K562 (cell line): ENCODE data around the gene SHISA6. TPM values are rescaled to one million over a fixed set of nuclear protein-coding genes. Genes with fewer than 3 reads are reported as not detected.

Experiments
- ATAC-seq: fragments of 200-7000 bp; cut with Tn5 transposase; 3 replicates; pipeline ENCODE4 v1.9.1; 2020; ENCODE audit warnings: moderate library complexity
- BruUV-seq: library from RNA; stranded (reverse); fragments of 400-500 nt; replicated peaks from 2 replicates; lab custom pipeline; 2021; lab: Mats Ljungman, UMichigan
- CTCF ChIA-PET: fragments of 300-600 bp; formaldehyde crosslinking; extraction: SDS; loops from one replicate; lab custom pipeline; 2021; ENCODE audit warnings: low intra/inter-chr PET ratio; lab: Yijun Ruan, JAX
- POLR2A ChIA-PET: fragments of 300-600, 350-650 bp; sonication (Branson Sonifier 250); formaldehyde crosslinking; extraction: SDS; loops from one replicate; lab custom pipeline; 2021; ENCODE audit warnings: antibody characterized with exemption, inconsistent platforms; lab: Yijun Ruan, JAX
- DNase-seq, 4 experiments: peaks; one replicate each; pipeline versions ENCODE4 v3.0.0 to v3.0.0-alpha.2; 2011 to 2018; ENCODE audit warnings: low spot score in 3 of 4, mixed read lengths in 3 of 4; ENCODE audit errors: extremely low read depth in 1 of 4
- FAIRE-seq: peaks from 2 replicates; lab custom pipeline; 2011; peaks lifted over from hg19 to GRCh38; lab: Jason Lieb, UNC
- H2AFZ ChIP-seq: 2 replicates; pipeline ENCODE4 v1.6.0; 2011; ENCODE audit warnings: low read depth, low read length, control low read depth, inconsistent platforms
- H3K27ac ChIP-seq: fragments of 200-600 bp; 3 replicates; pipeline ENCODE4 v1.8.0; 2011; ENCODE audit warnings: low read depth, mild to moderate bottlenecking, control low read depth, inconsistent platforms, low read length, moderate library complexity, mixed read lengths; ENCODE audit errors: extremely low read depth
- H3K27me3 ChIP-seq, 2 experiments: fragments of 300-600 bp in 1 of 2; 2 replicates in 1 of 2; 3 replicates in 1 of 2; pipeline versions ENCODE4 v1.6.0 to v1.8.0; 2011; ENCODE audit warnings: inconsistent platforms in 2 of 2, low read length in 2 of 2, mild to moderate bottlenecking in 1 of 2, mixed read lengths in 1 of 2, moderate library complexity in 1 of 2; ENCODE audit not compliant: control insufficient read depth in 2 of 2, insufficient read depth in 2 of 2
- H3K36me3 ChIP-seq: fragments of 300-600 bp; 3 replicates; pipeline ENCODE4 v1.8.0; 2011; ENCODE audit warnings: mild to moderate bottlenecking, low read length, inconsistent platforms; ENCODE audit not compliant: control insufficient read depth, insufficient read depth
- H3K4me1 ChIP-seq, 2 experiments: fragments of 200-600 bp in 1 of 2; replicated peaks in 1 of 2; 2 replicates in 1 of 2; 3 replicates in 1 of 2; pipeline versions ENCODE4 v1.5.1 to v1.8.0; 2011; ENCODE audit warnings: inconsistent platforms in 2 of 2, low read length in 2 of 2, mild to moderate bottlenecking in 1 of 2, mixed read lengths in 1 of 2, moderate library complexity in 1 of 2; ENCODE audit not compliant: control insufficient read depth in 2 of 2, insufficient read depth in 2 of 2
- H3K4me2 ChIP-seq: 2 replicates; pipeline ENCODE4 v1.6.1; 2011; ENCODE audit warnings: low read length, control low read depth, inconsistent platforms, mixed read lengths; ENCODE audit not compliant: insufficient read depth
- H3K4me3 ChIP-seq: fragments of 200-600 bp; sonication (generic), shearing (Covaris generic); 2 replicates; pipeline ENCODE4 v1.5.1; 2016; ENCODE audit warnings: control low read depth, inconsistent platforms
- H3K79me2 ChIP-seq: fragments of 200-600 bp; 3 replicates; pipeline ENCODE4 v1.8.0; 2011; ENCODE audit warnings: low read length, inconsistent platforms; ENCODE audit not compliant: control insufficient read depth, insufficient read depth
- H3K9ac ChIP-seq, 2 experiments: 2 replicates each; pipeline versions ENCODE4 v1.6.0 to v1.6.1; 2011; ENCODE audit warnings: low read depth in 2 of 2, low read length in 2 of 2, control low read depth in 1 of 2, inconsistent platforms in 1 of 2, mild to moderate bottlenecking in 1 of 2, mixed read lengths in 1 of 2; ENCODE audit not compliant: insufficient read depth in 1 of 2
- H3K9me1 ChIP-seq: one replicate; pipeline ENCODE4 v1.6.0; 2011; ENCODE audit warnings: inconsistent platforms, mild to moderate bottlenecking, low read length, moderate library complexity; ENCODE audit not compliant: control insufficient read depth, insufficient read depth
- H3K9me3 ChIP-seq: replicated peaks from 2 replicates; pipeline ENCODE4 v1.5.1; 2011; ENCODE audit warnings: low read depth, low read length, inconsistent platforms; ENCODE audit not compliant: control insufficient read depth, insufficient read depth
- H4K20me1 ChIP-seq: replicated peaks from 2 replicates; pipeline ENCODE4 v1.6.1; 2011; ENCODE audit warnings: low read length, inconsistent platforms, mixed read lengths; ENCODE audit not compliant: control insufficient read depth, insufficient read depth
- BMI1 ChIP-seq: fragments of 150-350 bp; IDR thresholded peaks from 2 replicates; pipeline ENCODE4 v1.6.1; 2014; ENCODE audit warnings: low read length
- CCNT2 ChIP-seq: IDR thresholded peaks from 2 replicates; pipeline ENCODE4 v1.6.1; 2011; ENCODE audit warnings: borderline replicate concordance, low read depth, mild to moderate bottlenecking, moderate library complexity, mixed read lengths, low read length; ENCODE audit not compliant: insufficient read length; ENCODE audit errors: extremely low read depth
- FUS ChIP-seq: fragments of 200-400 bp; formaldehyde crosslinking; optimal IDR thresholded peaks from 2 replicates; pipeline ENCODE3; 2017; ENCODE audit warnings: low read depth, low read length
- RNF2 ChIP-seq: sonication (generic); IDR thresholded peaks from 2 replicates; pipeline ENCODE4 v1.6.1; 2016
- TCF7 ChIP-seq: sonication (generic); IDR thresholded peaks from 2 replicates; pipeline ENCODE4 v1.6.1; 2016; ENCODE audit warnings: antibody characterized with exemption, borderline replicate concordance
- WGBS: fragments of 100-300 bp; shearing (Covaris generic); methylation state at CpG from one replicate; pipeline ENCODE4 v1.1.6; 2016; ENCODE audit warnings: low coverage, mixed read lengths; ENCODE audit not compliant: insufficient coverage; ENCODE audit errors: missing lambda C conversion rate; 5-methylcytosine and 5-hydroxymethylcytosine counted together
- in situ Hi-C: fragments of 300-500 bp; cut with MboI; formaldehyde crosslinking; loops from 4 replicates; pipeline ENCODE4 v1.15.0; 2018; ENCODE audit warnings: inconsistent platforms, mixed read lengths
- intact Hi-C: fragments of 100-400 bp; cut with micrococcal nuclease; formaldehyde crosslinking; loops from 2 replicates; pipeline ENCODE4 v1.14.2; 2022
- polyA plus RNA-seq, 8 experiments: library from polyadenylated mRNA; depleted of rRNA in 4 of 8; stranded (reverse) in 5 of 8; unstranded in 3 of 8; fragments of >200 nt; fragmentation: Nextera tagmentation in 2 of 8; fragmentation: Illumina TruSeq in 1 of 8; extraction: Ambion mirVana in 2 of 8; extraction: Trizol in 1 of 8; gene quantifications; 2 replicates each; pipeline versions ENCODE4 v1.2.1 to v1.2.3, GENCODE V29; 2011 to 2014; ENCODE audit warnings: inconsistent platforms in 1 of 8, missing spikeins in 1 of 8
- total RNA-seq, 7 experiments: library from RNA; depleted of rRNA in 6 of 7; stranded (reverse); fragments of >200 nt in 6 of 7; fragmentation: Illumina TruSeq in 2 of 7; extraction: Trizol in 2 of 7; gene quantifications; 2 replicates each; pipeline versions ENCODE4 v1.2.1 to v1.2.3, GENCODE V29; 2011 to 2021; ENCODE audit warnings: low replicate concordance in 1 of 7
- TF ChIP-seq, protein P1 (sequence below), 2 experiments: fragments of 250-450 bp in 1 of 2; fragments of 450-650 bp in 1 of 2; sonication (Bioruptor Pico) in 1 of 2; IDR thresholded peaks; 2 replicates each; pipeline versions ENCODE4 v1.6.1 to v1.8.0; 2016 to 2021; ENCODE audit warnings: mild to moderate bottlenecking in 2 of 2, moderate library complexity in 2 of 2, missing compliant biosample characterization in 1 of 2, missing genetic modification characterization in 1 of 2
- TF ChIP-seq, protein P2 (sequence below), 3 experiments: IDR thresholded peaks in 2 of 3; conservative IDR thresholded peaks in 1 of 3; 2 replicates each; pipeline ENCODE4 v1.5.1; 2011 to 2012; ENCODE audit warnings: low read length in 3 of 3, mild to moderate bottlenecking in 3 of 3, control low read depth in 2 of 3, improper control_type of control experiment in 1 of 3, inconsistent platforms in 1 of 3, low read depth in 1 of 3, mixed read lengths in 1 of 3, moderate library complexity in 1 of 3; ENCODE audit not compliant: insufficient read depth in 2 of 3

Gene SHISA6
- total and polyA plus RNA-seq, 9 of the 15 experiments (the other 6 are each of a cell fraction or from before 2014, with no cell fraction given), result not detected

DNA sequence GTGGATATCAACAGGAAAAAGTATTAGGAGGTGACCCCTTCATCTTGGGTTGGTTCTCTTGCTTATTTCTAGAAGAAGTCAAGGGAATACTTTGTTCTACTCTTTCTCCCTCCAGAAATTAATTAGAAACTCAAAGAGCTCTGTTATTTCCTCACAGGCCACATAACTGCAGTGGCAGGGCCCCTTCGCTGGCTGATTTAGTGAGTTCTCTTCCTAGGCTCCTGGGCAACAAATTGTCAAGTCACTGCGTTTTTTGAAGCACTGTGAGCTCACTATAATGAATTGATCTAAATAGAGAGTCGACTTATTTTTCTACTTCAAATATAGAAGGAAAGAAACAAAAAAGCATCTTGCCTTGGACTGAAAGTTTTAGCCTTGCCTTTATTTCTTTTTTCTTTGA is 4.8 kb downstream of the SHISA6 start:
- intact Hi-C loops, result no loop called here
- in situ Hi-C loops, result no loop called here

More for the DNA sequence above, 4.8 kb downstream of the SHISA6 start:
- Histone ChIP-seq H3K9me1 (no peaks in the 10 kb centered on the region), H2AFZ (no peak overlapping the region), H3K4me3 (no peak overlapping the region), H3K27ac (no peak overlapping the region), H3K27me3 (no peaks in the 10 kb centered on the region), H3K4me2 (no peak overlapping the region), H3K79me2 (no peaks in the 10 kb centered on the region), H4K20me1 (no peaks in the 10 kb centered on the region), H3K9ac (no peak overlapping the region), H3K36me3 (no peaks in the 10 kb centered on the region), H3K9me3 (no peaks in the 10 kb centered on the region), H3K4me1 (no peaks in the 10 kb centered on the region)
- TF ChIP-seq CCNT2, result no peak
- no peak for TF ChIP-seq TCF7
- TF ChIP-seq, protein P1, sequence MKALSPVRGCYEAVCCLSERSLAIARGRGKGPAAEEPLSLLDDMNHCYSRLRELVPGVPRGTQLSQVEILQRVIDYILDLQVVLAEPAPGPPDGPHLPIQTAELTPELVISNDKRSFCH (CRISPR knock-in tag; IDR thresholded peaks at IDR 0.05), result no peak
- TF ChIP-seq, protein P1 (tag; IDR thresholded peaks at IDR 0.05), result no peak
- no peak for TF ChIP-seq RNF2
- TF ChIP-seq, protein P2, sequence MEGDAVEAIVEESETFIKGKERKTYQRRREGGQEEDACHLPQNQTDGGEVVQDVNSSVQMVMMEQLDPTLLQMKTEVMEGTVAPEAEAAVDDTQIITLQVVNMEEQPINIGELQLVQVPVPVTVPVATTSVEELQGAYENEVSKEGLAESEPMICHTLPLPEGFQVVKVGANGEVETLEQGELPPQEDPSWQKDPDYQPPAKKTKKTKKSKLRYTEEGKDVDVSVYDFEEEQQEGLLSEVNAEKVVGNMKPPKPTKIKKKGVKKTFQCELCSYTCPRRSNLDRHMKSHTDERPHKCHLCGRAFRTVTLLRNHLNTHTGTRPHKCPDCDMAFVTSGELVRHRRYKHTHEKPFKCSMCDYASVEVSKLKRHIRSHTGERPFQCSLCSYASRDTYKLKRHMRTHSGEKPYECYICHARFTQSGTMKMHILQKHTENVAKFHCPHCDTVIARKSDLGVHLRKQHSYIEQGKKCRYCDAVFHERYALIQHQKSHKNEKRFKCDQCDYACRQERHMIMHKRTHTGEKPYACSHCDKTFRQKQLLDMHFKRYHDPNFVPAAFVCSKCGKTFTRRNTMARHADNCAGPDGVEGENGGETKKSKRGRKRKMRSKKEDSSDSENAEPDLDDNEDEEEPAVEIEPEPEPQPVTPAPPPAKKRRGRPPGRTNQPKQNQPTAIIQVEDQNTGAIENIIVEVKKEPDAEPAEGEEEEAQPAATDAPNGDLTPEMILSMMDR (IDR thresholded peaks at IDR 0.05 in 2 of 3, conservative IDR thresholded peaks at IDR 0.05 in 1 of 3; ENCODE audit: insufficient read depth in 2 of 3, low read depth in 1 of 3, low read length in 3 of 3), result no peak
- no peak for TF ChIP-seq BMI1
- TF ChIP-seq FUS, result no peak
- POLR2A ChIA-PET, result no interaction called here
- WGBS, result 0% methylated on average over 3 of the region's 3 CpGs
- BruUV-seq, result no TSS peak
- ATAC-seq (no peak), DNase-seq (no peak), FAIRE-seq (no peak)
- CTCF ChIA-PET, result no interaction called here
